ENCODE results near the gene TNFSF12.

GRCh38 chr17:7523033-7523432 is 25.8 kb upstream of the TNFSF12 start:
- TF ChIP-seq CTCF (IDR thresholded peaks at IDR 0.05; ENCODE audit: insufficient read depth, low read depth, low read length) (no peak), EZH2 (IDR thresholded peaks at IDR 0.05; ENCODE audit: insufficient read depth, low read length) (no peak)
